Left ventricle myocardium superior (tissue), 1 donor: Measurements from ENCODE around the gene KATNAL1. TPM values are rescaled to one million over a fixed set of nuclear protein-coding genes. Genes with fewer than 3 reads are reported as not detected.
A peak's percentile ranks its signal among the peaks of the same experiment; 100 is the strongest.

Experiments
- ATAC-seq: fragments of 200-7000 bp; cut with Tn5 transposase; one replicate; pipeline ENCODE4 v1.9.1; 2020; ENCODE audit warnings: mild to moderate bottlenecking, moderate library complexity
- DNase-seq: peaks from one replicate; pipeline ENCODE4 v3.0.0-alpha.2; 2020
- intact Hi-C: fragments of 100-400 bp; cut with micrococcal nuclease; formaldehyde crosslinking; loops from one replicate; pipeline ENCODE4 v1.11.0; 2022
- long read RNA-seq: library from polyadenylated mRNA; unstranded; transcript quantifications from one replicate; pipeline ENCODE4 v2.0.0, GENCODE V29; 2021
- total RNA-seq: library from RNA; stranded (reverse); fragmentation: NEBNext Ultra II Directional; extraction: Animal tissue kit (Norgen Biotek cat#: 25700); gene quantifications from one replicate; pipeline ENCODE4 v1.2.1, GENCODE V29; 2021
- donor health status: DM: no; HTN: yes; CAD: no; lungs with severe emphysema.

KATNAL1 gene
- total RNA-seq = 36.6 TPM
- long read RNA-seq, full-length matches to known transcripts = 7 of 15 reads
- long read RNA-seq, partial matches to known transcripts = 2 of 15 reads
- long read RNA-seq, other reads (novel, unspliced or antisense) = 6 of 15 reads

DNA sequence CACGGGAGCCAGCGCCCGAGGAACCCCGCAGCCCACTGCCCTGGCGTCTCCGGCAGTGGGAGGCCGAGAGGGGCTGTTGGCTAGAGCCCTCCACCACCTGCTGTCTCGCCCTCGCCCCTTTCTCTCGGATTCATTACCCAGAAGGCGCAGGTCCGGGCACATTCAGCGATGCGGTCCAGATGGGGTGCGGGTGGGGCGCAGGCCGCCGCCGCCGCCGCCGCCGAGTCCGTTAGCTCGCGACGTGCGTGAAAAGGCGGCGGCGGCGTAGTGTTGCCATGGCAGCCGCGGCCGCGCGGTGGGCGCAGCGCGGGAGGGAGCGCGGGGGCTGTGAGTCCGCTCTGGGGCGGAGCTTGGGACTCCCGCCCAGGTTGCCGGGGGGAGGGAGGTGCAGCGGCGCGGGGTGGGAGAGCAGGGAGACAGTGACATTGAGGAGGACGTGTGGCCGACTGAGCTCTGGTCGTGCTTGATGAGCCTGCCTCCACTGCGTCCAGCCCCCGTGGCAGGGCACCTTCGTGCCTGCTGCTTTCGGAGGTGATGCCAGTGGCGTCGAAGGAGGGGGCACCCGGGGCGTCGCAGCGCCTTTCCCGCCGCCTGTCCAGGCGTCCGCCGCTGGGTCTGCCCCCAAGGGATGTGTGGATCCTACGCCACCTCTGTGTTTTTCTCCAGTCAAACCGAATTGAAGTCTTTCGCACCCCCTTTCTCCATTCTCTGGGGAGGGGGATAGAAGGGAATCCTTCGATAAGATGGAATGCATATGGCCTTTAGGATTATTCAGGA is at the start of gene KATNAL1:
KATNAL1 (minus strand) TSS at position 358 of the 777 bp plus-strand sequence. CDS start 23,774 bp downstream, outside the sequence.
- ATAC-seq (peak; percentile 92), DNase-seq (peak; percentile 92)
- intact Hi-C loops = no loop called here

GRCh38 chr13:30355839-30356238 is 48.5 kb upstream of the KATNAL1 start:
- intact Hi-C loops = no loop called here
- DNase-seq (no peak), ATAC-seq (no peak)

DNA sequence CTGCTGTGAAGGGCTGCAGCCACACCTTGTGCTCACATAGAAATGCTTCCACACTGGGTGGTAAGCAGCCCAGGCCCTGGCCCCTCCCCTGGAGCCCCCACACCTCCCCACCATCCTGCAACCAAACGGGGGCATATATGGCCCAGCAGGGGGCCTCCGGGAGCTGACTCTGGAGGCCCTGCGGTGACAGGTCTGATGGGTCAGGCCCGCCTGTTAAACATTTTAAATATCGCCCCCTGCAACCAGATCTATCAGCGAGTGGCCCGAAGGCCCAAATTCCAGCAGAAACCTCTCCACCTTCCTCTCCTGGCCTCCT is 48.0 kb upstream of the KATNAL1 start:
- DNase-seq (peak; percentile 53), ATAC-seq (peak; percentile 69)
- intact Hi-C loops = no loop called here

DNA sequence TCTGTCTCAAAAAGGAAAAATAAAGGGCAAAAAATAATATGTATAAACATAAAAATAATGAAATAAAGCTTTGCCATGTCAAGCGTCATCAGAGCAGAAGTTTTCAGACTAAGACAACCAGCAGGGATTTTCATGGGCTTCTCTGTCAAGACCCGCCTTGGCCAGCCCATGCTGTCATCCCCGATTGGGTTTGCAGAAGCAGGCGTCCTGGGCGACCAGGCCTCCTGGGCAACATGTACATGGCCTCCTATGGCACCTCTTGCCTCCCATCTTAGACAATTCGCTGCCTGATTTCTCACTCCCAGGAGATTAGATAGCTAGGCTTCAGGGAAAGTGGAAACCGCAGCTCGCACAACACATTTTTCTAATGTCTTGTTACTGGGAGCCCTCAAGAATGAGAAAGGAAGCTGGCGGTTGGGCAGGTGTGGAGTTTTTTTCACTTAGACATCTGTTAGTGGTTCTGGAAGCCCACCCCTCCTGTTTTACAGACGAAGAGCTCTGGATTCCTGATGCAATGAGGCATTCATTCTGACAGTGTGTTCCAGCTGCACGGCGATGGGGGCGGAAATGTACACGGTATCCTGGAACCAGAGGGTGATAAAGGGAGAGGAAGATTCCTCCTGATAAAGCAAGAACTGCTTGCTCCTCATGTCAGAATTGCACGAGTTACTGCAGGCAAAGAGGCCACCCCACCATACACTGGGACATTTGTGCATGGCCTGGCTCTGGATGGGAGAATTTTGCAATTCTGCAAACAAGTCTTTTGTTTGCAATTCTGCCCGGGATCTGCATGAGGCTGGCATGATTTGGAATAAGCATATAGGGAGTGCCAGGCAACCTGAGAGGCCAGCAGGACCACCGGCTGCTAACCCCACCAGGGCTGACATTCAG is 47.4 kb upstream of the KATNAL1 start:
- ATAC-seq (no peak), DNase-seq (no peak)
- intact Hi-C loops = no loop called here

GRCh38 chr13:30353471-30354215 is 46.3 kb upstream of the KATNAL1 start:
- DNase-seq (no peak), ATAC-seq (no peak)
- intact Hi-C loops = no loop called here

DNA sequence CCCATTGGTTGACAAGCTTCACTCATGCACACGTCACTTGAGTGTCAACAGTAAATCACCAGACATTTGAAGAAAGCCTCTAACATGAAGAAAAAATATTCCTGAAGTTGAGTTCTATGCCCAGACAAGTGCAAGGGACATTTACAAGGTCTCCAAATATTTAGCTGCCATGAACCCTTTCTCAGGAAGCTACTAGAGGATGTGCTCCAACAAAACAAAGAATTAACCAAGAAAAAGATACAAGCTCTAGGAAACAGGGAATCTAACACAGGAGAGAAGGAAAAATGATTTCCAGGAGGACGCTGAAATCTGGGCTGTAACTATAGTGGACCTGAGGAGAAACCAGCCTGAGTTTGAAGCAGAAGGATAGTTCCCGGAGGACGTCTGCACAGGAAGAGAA is 45.7 kb upstream of the KATNAL1 start:
- no peak for ATAC-seq
- DNase-seq = no peak
- intact Hi-C loops = no loop called here

DNA sequence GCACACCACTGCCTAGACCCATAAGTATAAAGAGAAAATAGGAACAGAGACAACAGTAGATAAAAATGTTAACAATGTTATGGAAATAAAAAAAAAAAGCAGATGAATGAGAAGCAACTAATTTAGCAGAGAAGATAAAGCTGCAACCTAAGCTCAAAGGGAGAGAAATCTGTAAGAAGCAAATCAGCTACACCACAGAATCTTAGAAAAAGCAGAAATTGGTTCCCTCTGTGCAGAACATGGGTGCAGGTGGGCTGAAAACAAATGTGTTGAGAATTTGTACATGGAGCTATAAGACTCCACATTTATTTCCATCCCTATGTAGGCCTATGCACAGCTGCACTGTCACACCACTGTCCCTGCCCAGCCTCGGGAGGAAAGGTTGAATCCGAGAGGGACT is 44.8 kb upstream of the KATNAL1 start:
- intact Hi-C loops = no loop called here
- ATAC-seq (no peak), DNase-seq (no peak)

- intact Hi-C loops = no loop called here
- no peak for DNase-seq
- no peak for ATAC-seq
Measured at GRCh38 chr13:30346789-30347167, 39.4 kb upstream of the KATNAL1 start.

DNA sequence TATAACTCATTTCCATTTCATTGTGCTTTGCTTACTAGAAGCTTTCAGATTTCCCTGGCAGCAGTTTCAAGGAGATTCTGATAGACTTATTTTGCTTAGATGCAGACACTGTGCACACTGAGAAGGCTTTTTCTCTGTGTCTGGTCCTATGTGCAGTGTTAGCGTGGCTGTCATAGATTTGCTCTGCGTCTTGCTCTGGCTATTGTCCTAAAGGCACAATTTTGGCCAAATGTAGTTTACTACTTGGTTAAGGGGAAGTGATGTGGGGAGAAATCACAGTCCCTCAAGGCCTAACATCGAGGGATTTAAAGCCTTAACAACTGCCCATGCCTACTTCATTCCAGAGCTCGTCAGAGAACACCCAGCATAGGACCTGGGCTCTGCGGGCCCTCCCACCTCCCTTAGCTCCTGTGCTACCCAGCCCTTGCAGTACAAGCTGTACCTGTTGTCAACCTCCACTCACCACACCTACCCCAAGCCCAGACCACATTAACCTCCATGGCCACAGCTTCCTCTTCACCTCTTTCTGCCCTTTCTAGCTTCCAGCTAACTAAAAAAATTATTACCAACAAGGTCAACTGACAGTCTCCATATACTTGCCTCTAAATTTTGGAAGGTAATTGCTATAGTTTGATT is 38.9 kb upstream of the KATNAL1 start:
- ATAC-seq = peak; percentile 14
- intact Hi-C loops = no loop called here

GRCh38 chr13:30345426-30346100 is 38.2 kb upstream of the KATNAL1 start:
- ATAC-seq (no peak), DNase-seq (no peak)
- intact Hi-C loops = no loop called here

More for the DNA sequence above, 38.9 kb upstream of the KATNAL1 start:
- no peak for DNase-seq

DNA sequence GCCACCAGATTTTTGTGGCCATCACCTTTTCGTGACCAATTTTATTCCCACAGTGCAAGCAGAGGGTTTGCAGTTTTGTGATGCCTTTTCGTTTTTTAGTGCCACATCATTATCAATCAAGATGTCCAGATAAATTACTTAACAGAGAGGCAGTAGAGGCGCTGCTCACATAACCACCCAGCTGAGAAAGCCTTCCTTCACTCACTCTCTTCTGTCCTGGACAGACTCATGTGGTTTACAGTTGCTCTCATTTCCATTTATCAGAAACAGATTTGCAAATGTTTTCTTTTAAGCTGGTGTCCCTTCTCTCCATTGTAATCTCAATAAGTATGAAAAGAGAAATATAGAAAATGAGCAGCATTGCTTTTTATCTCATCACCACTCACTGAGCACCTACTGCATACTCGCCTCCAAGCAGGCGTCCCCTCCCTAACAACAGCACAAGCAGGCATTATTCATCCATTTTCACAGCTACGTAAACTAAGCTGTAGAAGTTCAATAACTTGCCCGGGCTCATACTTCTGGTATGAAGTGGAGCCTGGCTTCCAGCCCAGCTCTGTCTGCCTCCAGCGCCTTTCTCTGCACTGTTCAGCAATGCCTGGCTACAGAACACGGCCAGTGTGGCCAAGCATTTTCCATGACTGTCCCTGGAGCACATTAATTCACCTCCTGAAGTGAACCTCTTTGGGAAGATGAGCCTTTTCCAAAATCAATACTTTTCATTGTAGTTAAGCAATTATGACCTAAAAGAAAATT is 34.6 kb upstream of the KATNAL1 start:
- ATAC-seq = peak; percentile 82
- intact Hi-C loops = no loop called here
- peak; percentile 94 for DNase-seq

GRCh38 chr13:30340331-30341250 is 33.2 kb upstream of the KATNAL1 start:
- ATAC-seq (peak; percentile 92), DNase-seq (peak; percentile 82)
- intact Hi-C loops = no loop called here

GRCh38 chr13:30339738-30340330 is 32.5 kb upstream of the KATNAL1 start:
- ATAC-seq (peak; percentile 57), DNase-seq (no peak)
- intact Hi-C loops = loop anchor here (10.0 kb wide), 1 partner anchor 205 kb away; no protein-coding TSS in a partner anchor

GRCh38 chr13:30338952-30339351 is 31.6 kb upstream of the KATNAL1 start:
- DNase-seq (no peak), ATAC-seq (no peak)
- intact Hi-C loops = loop anchor here (10.0 kb wide), 1 partner anchor 204 kb away; no protein-coding TSS in a partner anchor

GRCh38 chr13:30338331-30338851 is 31.0 kb upstream of the KATNAL1 start:
- intact Hi-C loops = loop anchor here (10.0 kb wide), 1 partner anchor 204 kb away; no protein-coding TSS in a partner anchor
- DNase-seq (no peak), ATAC-seq (no peak)

DNA sequence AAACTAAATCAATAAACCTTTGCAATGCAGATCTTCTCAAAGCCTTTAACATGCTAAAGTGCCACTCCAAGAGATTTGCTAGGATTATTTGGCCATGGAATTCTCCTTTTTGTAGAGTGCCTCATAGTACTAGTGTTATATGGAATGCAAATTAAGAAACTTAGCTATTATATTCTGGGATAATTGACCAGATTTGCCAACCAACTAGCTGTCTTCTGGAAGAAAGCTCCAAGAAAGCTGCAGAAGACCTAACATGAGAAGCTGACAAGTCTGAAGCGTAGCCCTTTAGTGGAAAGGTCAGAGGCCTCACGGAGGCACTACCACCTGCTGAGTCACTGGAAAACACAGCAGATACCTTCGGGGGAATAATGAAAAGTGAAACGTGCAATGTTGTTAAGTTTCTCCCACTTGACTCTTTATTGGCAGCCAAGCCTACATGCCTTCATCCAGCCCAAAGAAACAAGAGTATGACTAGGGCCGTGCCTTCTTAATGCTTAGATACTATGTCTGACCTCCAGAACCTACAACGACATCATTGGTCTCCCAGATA is 29.8 kb upstream of the KATNAL1 start:
- DNase-seq (no peak), ATAC-seq (no peak)
- intact Hi-C loops = loop anchor here (10.0 kb wide), 1 partner anchor 202 kb away; no protein-coding TSS in a partner anchor
